Measurements from ENCODE around the gene SPATS2. TPM values are rescaled to one million over a fixed set of nuclear protein-coding genes. Genes with fewer than 3 reads are reported as not detected.

SPATS2 gene
- total RNA-seq, 1 experiment from 2014 or later: 43.1 TPM

- H3K27me3 ChIP-seq (replicated peaks; ENCODE audit: control insufficient read depth, insufficient read depth, low read length): no peaks in the 10 kb centered on the region
- H3K9me3 ChIP-seq: no peaks in the 10 kb centered on the region
- Mint-ChIP-seq H3K4me1 (ENCODE audit: low read depth, unreplicated experiment) (no peaks in the 10 kb centered on the region), H3K27me3 (ENCODE audit: insufficient read depth, unreplicated experiment) (no peaks in the 10 kb centered on the region), H3K4me3 (ENCODE audit: unreplicated experiment) (no peak overlapping the region), H3K36me3 (ENCODE audit: insufficient read depth, unreplicated experiment) (peaks cover 36% of the 10 kb centered on the region), H3K9me3 (ENCODE audit: unreplicated experiment) (no peaks in the 10 kb centered on the region), H3K27ac (ENCODE audit: unreplicated experiment) (no peak overlapping the region)
- H3K36me3 ChIP-seq (ENCODE audit: control insufficient read depth, insufficient read depth, low read length): 0 out of 2 replicates have a peak, but pooled peaks cover 5% of the 10 kb centered on the region
- no peak for TF ChIP-seq CTCF (IDR thresholded peaks at IDR 0.05; ENCODE audit: insufficient read depth in 1 of 2, low read depth in 1 of 2, low read length in 1 of 2, severe bottlenecking in 1 of 2, unreplicated experiment in 1 of 2)
- intact Hi-C loops (cut with micrococcal nuclease; ENCODE audit: unreplicated experiment): no loop called here
- no peak for DNase-seq
- ChIA-PET CTCF (interaction anchor here (0.9 kb wide), 1 partner anchor 34 kb away, joined by 8 read pairs; no protein-coding TSS in a partner anchor), POLR2A (no interaction called here)
- BruUV-seq (replicated peaks): no TSS peak
- H3K4me1 ChIP-seq: no peaks in the 10 kb centered on the region
- no peak overlapping the region for H3K4me3 ChIP-seq (ENCODE audit: low read depth, low read length)
Measured at GRCh38 chr12:49519574-49519936, 152.3 kb downstream of the SPATS2 start.

- Histone ChIP-seq H3K9me3 (no peaks in the 10 kb centered on the region), H3K4me1 (no peaks in the 10 kb centered on the region), H3K4me3 (ENCODE audit: low read depth, low read length) (no peak overlapping the region), H3K36me3 (ENCODE audit: control insufficient read depth, insufficient read depth, low read length) (peaks cover 4% of the 10 kb centered on the region), H3K27me3 (replicated peaks; ENCODE audit: control insufficient read depth, insufficient read depth, low read length) (no peaks in the 10 kb centered on the region)
- Mint-ChIP-seq H3K36me3 (ENCODE audit: insufficient read depth, unreplicated experiment) (peaks cover 52% of the 10 kb centered on the region), H3K27me3 (ENCODE audit: insufficient read depth, unreplicated experiment) (no peaks in the 10 kb centered on the region), H3K27ac (ENCODE audit: unreplicated experiment) (no peak overlapping the region), H3K9me3 (ENCODE audit: unreplicated experiment) (no peaks in the 10 kb centered on the region), H3K4me1 (ENCODE audit: low read depth, unreplicated experiment) (no peaks in the 10 kb centered on the region), H3K4me3 (ENCODE audit: unreplicated experiment) (no peak overlapping the region)
- intact Hi-C loops (cut with micrococcal nuclease; ENCODE audit: unreplicated experiment): no loop called here
- POLR2A ChIA-PET: no interaction called here
- CTCF ChIA-PET: no interaction called here
- DNase-seq: no peak
- no peak for TF ChIP-seq CTCF (IDR thresholded peaks at IDR 0.05; ENCODE audit: insufficient read depth in 1 of 2, low read depth in 1 of 2, low read length in 1 of 2, severe bottlenecking in 1 of 2, unreplicated experiment in 1 of 2)
- BruUV-seq (replicated peaks): no TSS peak
Measured at GRCh38 chr12:49521389-49521788, 154.1 kb downstream of the SPATS2 start.

- Mint-ChIP-seq H3K4me3 (ENCODE audit: unreplicated experiment) (no peak overlapping the region), H3K4me1 (ENCODE audit: low read depth, unreplicated experiment) (no peaks in the 10 kb centered on the region), H3K9me3 (ENCODE audit: unreplicated experiment) (no peaks in the 10 kb centered on the region), H3K36me3 (ENCODE audit: insufficient read depth, unreplicated experiment) (peaks cover 60% of the 10 kb centered on the region), H3K27ac (ENCODE audit: unreplicated experiment) (no peak overlapping the region), H3K27me3 (ENCODE audit: insufficient read depth, unreplicated experiment) (no peaks in the 10 kb centered on the region)
- TF ChIP-seq CTCF (IDR thresholded peaks at IDR 0.05; ENCODE audit: insufficient read depth in 1 of 2, low read depth in 1 of 2, low read length in 1 of 2, severe bottlenecking in 1 of 2, unreplicated experiment in 1 of 2): no peak
- no TSS peak for BruUV-seq (replicated peaks)
- intact Hi-C loops (cut with micrococcal nuclease; ENCODE audit: unreplicated experiment): no loop called here
- Histone ChIP-seq H3K4me3 (ENCODE audit: low read depth, low read length) (no peak overlapping the region), H3K9me3 (no peaks in the 10 kb centered on the region), H3K27me3 (replicated peaks; ENCODE audit: control insufficient read depth, insufficient read depth, low read length) (no peaks in the 10 kb centered on the region), H3K36me3 (ENCODE audit: control insufficient read depth, insufficient read depth, low read length) (peaks cover 5% of the 10 kb centered on the region), H3K4me1 (no peaks in the 10 kb centered on the region)
- CTCF ChIA-PET: interaction anchor here (0.6 kb wide), 1 partner anchor 204 kb away, joined by 3 read pairs; no protein-coding TSS in a partner anchor
- POLR2A ChIA-PET: no interaction called here
- no peak for DNase-seq
Measured at GRCh38 chr12:49524660-49525324, 157.5 kb downstream of the SPATS2 start.
